Lung (tissue), 12 donors: ENCODE data around the gene VPS37D. TPM values are rescaled to one million over a fixed set of nuclear protein-coding genes. Genes with fewer than 3 reads are reported as not detected.

Experiments
- ATAC-seq: fragments of 200-7000 bp; cut with Tn5 transposase; one replicate; pipeline ENCODE4 v1.9.1; 2020; ENCODE audit warnings: moderate number of reproducible peaks; ENCODE audit not compliant: insufficient read depth, low FRiP score
- DNase-seq, 3 donors: peaks; one replicate each; pipeline ENCODE4 v3.0.0-alpha.2; 2013 to 2017
- H3K27ac ChIP-seq, 2 donors: one replicate each; pipeline ENCODE4 v1.5.1; 2013; ENCODE audit warnings: mild to moderate bottlenecking in 2 of 2, moderate library complexity in 2 of 2, control low read depth in 1 of 2, inconsistent platforms in 1 of 2, low read depth in 1 of 2, low read length in 1 of 2
- H3K27me3 ChIP-seq, 3 donors: one replicate each; pipeline ENCODE4 v1.5.1; 2013; ENCODE audit warnings: low read length in 2 of 3; ENCODE audit not compliant: control insufficient read depth in 3 of 3, insufficient read depth in 3 of 3
- H3K36me3 ChIP-seq, 4 donors: one replicate each; pipeline ENCODE4 v1.5.1; 2013; ENCODE audit warnings: low read length in 4 of 4, mild to moderate bottlenecking in 1 of 4, moderate library complexity in 1 of 4; ENCODE audit not compliant: control insufficient read depth in 4 of 4, insufficient read depth in 4 of 4
- H3K4me1 ChIP-seq, 5 donors: one replicate each; pipeline ENCODE4 v1.5.1; 2013; ENCODE audit warnings: low read length in 5 of 5, mild to moderate bottlenecking in 2 of 5, moderate library complexity in 1 of 5; ENCODE audit not compliant: control insufficient read depth in 5 of 5, insufficient read depth in 5 of 5
- H3K4me3 ChIP-seq: one replicate; pipeline ENCODE4 v1.5.1; 2013; ENCODE audit warnings: mild to moderate bottlenecking, control low read depth, moderate library complexity
- H3K9ac ChIP-seq, 2 donors: one replicate each; pipeline ENCODE4 v1.5.1; 2013; ENCODE audit warnings: low read length in 2 of 2, control low read depth in 1 of 2; ENCODE audit not compliant: insufficient read depth in 1 of 2
- H3K9me3 ChIP-seq, 4 donors: one replicate each; pipeline ENCODE4 v1.5.1; 2013; ENCODE audit warnings: low read length in 3 of 4, mild to moderate bottlenecking in 1 of 4, moderate library complexity in 1 of 4; ENCODE audit not compliant: control insufficient read depth in 4 of 4, insufficient read depth in 3 of 4
- CTCF ChIP-seq: IDR thresholded peaks from 2 replicates; pipeline ENCODE4 v1.5.1; 2012; ENCODE audit warnings: mild to moderate bottlenecking; ENCODE audit errors: control extremely low read depth, extremely low read depth
- WGBS, 2 donors: extraction: QIAGEN DNeasy Blood & Tissue Kit; methylation state at CpG; one replicate each; pipeline ENCODE4 v1.1.7; 2013; 5-methylcytosine and 5-hydroxymethylcytosine counted together
- polyA plus RNA-seq, 2 donors: library from polyadenylated mRNA; stranded (reverse); fragments of 200-250 nt; gene quantifications; one replicate each; pipeline ENCODE4 v1.2.1, GENCODE V29; 2013
- total RNA-seq, 2 donors: library from RNA; depleted of rRNA in 1 of 2; stranded (reverse); fragments of >200 nt in 1 of 2; gene quantifications; one replicate each; pipeline ENCODE4 v1.2.1, GENCODE V29; 2014 to 2021
- donor health status: control.
- donor health status: control.
- donor health status: Bipolar disorder and iron deficiency.
- donor health status: healthy.
- donor health status: DM: yes; HTN: yes; CAD: no.

The VPS37D gene
- total and polyA plus RNA-seq, 4 donors = 0.66 to 5.5 (median 1.3) TPM

- ATAC-seq (no peak), DNase-seq (no peak)
- H3K9me3 ChIP-seq = peaks cover 0 to 2% (median 0%) of the 10 kb centered on the region in 4 donors
- H3K27me3 ChIP-seq = peaks cover 0 to 7% (median 4%) of the 10 kb centered on the region in 3 donors
- WGBS, 2 donors = 82 to 89% methylated on average over 8 of the region's 8 CpGs
- no peaks in the 10 kb centered on the region for H3K36me3 ChIP-seq
- no peak overlapping the region for H3K27ac ChIP-seq
- H3K4me1 ChIP-seq = no peaks in the 10 kb centered on the region
- no peak for TF ChIP-seq CTCF
- H3K9ac ChIP-seq = no peak overlapping the region
- H3K4me3 ChIP-seq = no peak overlapping the region
Observed at GRCh38 chr7:73633844-73634243, 33.8 kb upstream of the VPS37D start.

GRCh38 chr7:73635428-73636200, 32.0 kb upstream of the VPS37D start:
- Histone ChIP-seq H3K4me1 (no peaks in the 10 kb centered on the region), H3K27ac (no peak overlapping the region), H3K36me3 (no peaks in the 10 kb centered on the region), H3K27me3 (peaks cover 0 to 7% (median 4%) of the 10 kb centered on the region in 3 donors), H3K9me3 (peaks cover 0 to 2% (median 0%) of the 10 kb centered on the region in 4 donors), H3K4me3 (no peak overlapping the region), H3K9ac (no peak overlapping the region)
- no peak for TF ChIP-seq CTCF
- 93 to 94% methylated on average over 8 of the region's 8 CpGs for WGBS, 2 donors
- no peak for ATAC-seq
- DNase-seq = no peak

GRCh38 chr7:73638911-73639310, 28.7 kb upstream of the VPS37D start:
- no peaks in the 10 kb centered on the region for H3K4me1 ChIP-seq
- no peak overlapping the region for H3K9ac ChIP-seq
- peaks cover 0 to 10% (median 2%) of the 10 kb centered on the region in 4 donors for H3K9me3 ChIP-seq
- no peak for ATAC-seq
- no peaks in the 10 kb centered on the region for H3K36me3 ChIP-seq
- no peak overlapping the region for H3K4me3 ChIP-seq
- peaks cover 0 to 2% (median 0%) of the 10 kb centered on the region in 3 donors for H3K27me3 ChIP-seq
- WGBS, 2 donors = 29 to 33% methylated on average over 3 of the region's 3 CpGs
- H3K27ac ChIP-seq = no peak overlapping the region
- no peak for TF ChIP-seq CTCF
- no peak for DNase-seq
